Left lung (tissue), 10 donors: ENCODE measurements around the gene KCTD5. TPM values are rescaled to one million over a fixed set of nuclear protein-coding genes. Genes with fewer than 3 reads are reported as not detected.
"Not testable (repeated sequence)": the region's sequence is repeated elsewhere in the genome, so short reads cannot be mapped to it uniquely, and the experiment has no call there.

Source experiments
- ATAC-seq: fragments of 200-7000 bp; cut with Tn5 transposase; one replicate; pipeline ENCODE4 v1.9.1; 2020; ENCODE audit warnings: moderate library complexity
- DNase-seq, 4 donors: peaks; one replicate each; pipeline ENCODE4 v3.0.0-alpha.2; 2013 to 2020
- H3K27ac ChIP-seq, 2 donors: fragments of 200-600 bp; sonication (generic) in 1 of 2; one replicate each; pipeline versions ENCODE4 v1.5.0 to v1.8.0; 2020 to 2021
- H3K27me3 ChIP-seq, 2 donors: fragments of 200-600 bp; sonication (generic) in 1 of 2; one replicate each; pipeline versions ENCODE4 v1.5.0 to v1.8.0; 2020 to 2021
- H3K36me3 ChIP-seq, 2 donors: fragments of 200-600 bp; sonication (generic) in 1 of 2; one replicate each; pipeline versions ENCODE4 v1.5.0 to v1.8.0; 2020 to 2021
- H3K4me1 ChIP-seq, 2 donors: fragments of 200-600 bp; one replicate each; pipeline ENCODE4 v1.8.0; 2021
- H3K4me3 ChIP-seq, 2 donors: fragments of 200-600 bp; sonication (generic) in 1 of 2; one replicate each; pipeline versions ENCODE4 v1.5.0 to v1.8.0; 2020 to 2021; ENCODE audit warnings: mild to moderate bottlenecking in 1 of 2
- H3K9me3 ChIP-seq, 2 donors: fragments of 200-600 bp; sonication (generic) in 1 of 2; one replicate each; pipeline versions ENCODE4 v1.5.0 to v1.8.0; 2020 to 2021
- intact Hi-C, 2 donors: fragments of 100-400 bp; cut with DNase I; formaldehyde crosslinking; loops; one replicate each; pipeline versions ENCODE4 v1.11.2 to v1.14.2; 2022
- polyA plus RNA-seq, 6 donors: library from polyadenylated mRNA; unstranded; fragments of 120-200 nt; gene quantifications; one replicate each; pipeline ENCODE4 v1.2.1, GENCODE V29; 2013; ENCODE audit not compliant: insufficient read length in 6 of 6
- total RNA-seq, 2 donors: library from RNA; stranded (reverse); fragmentation: NEBNext Ultra II Directional; extraction: Animal tissue kit (Norgen Biotek cat#: 25700); gene quantifications; one replicate each; pipeline ENCODE4 v1.2.1, GENCODE V29; 2021
- TF ChIP-seq, protein P1 (sequence below), 2 donors: fragments of 200-600 bp; sonication (generic) in 1 of 2; IDR thresholded peaks; one replicate each; pipeline versions ENCODE4 v1.5.0 to v1.8.0; 2021; ENCODE audit warnings: antibody characterized with exemption in 2 of 2
- donor health status: DM: no; HTN: yes; CAD: no.
- donor health status: DM: no; HTN: no; CAD: no.

KCTD5 gene
- total and polyA plus RNA-seq, 8 donors, result 18.4 to 28.3 (median 21.4) TPM

DNA sequence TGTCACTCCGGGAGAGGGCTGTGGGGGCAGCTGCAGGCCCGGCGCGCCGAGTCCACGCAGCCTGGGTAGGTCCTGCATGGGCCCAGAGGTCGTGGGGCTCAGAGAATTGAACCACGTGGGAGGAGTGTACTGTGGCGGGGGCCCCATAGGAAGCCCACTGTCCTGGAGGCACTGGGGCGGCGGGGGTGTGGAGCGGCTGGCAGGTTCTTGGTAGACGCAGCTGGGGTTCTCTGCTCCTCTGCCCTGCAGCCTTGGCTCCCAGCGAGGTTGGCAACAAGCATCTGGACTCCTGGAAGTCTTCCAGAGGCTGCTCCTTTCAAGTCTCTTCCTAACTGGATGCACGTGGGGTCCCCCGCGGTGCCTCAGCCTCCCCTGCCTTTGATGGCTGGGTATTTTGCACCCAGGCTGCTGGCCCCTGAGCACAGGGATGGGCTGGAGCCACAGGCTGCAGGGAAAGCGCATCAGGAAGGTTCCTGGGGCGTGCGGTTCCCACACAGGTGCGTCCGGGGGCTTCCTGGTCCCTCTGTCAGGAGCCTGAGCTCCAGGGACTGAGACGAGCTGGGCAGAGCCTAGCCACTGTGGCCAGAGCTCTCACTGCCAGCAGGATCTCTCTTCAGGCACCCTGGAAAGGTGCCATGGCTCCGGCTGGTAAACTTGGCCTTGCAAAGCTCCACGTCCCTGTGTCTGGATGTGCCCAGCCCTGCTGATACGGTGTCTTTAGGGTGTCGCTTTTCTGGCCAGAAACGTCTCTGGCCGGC is 9.3 kb downstream of the KCTD5 start:
- intact Hi-C loops, result no loop called here
- H3K27ac ChIP-seq, result no peak overlapping the region
- DNase-seq, result peak in 2 of 4 donors; percentile 10 to 59
- H3K36me3 ChIP-seq, result peaks cover 0 to 30% of the 10 kb centered on the region in 2 donors
- peaks cover 7 to 43% of the 10 kb centered on the region in 2 donors for H3K4me1 ChIP-seq
- H3K4me3 ChIP-seq, result no peak overlapping the region
- no peak for ATAC-seq
- TF ChIP-seq, protein P1, sequence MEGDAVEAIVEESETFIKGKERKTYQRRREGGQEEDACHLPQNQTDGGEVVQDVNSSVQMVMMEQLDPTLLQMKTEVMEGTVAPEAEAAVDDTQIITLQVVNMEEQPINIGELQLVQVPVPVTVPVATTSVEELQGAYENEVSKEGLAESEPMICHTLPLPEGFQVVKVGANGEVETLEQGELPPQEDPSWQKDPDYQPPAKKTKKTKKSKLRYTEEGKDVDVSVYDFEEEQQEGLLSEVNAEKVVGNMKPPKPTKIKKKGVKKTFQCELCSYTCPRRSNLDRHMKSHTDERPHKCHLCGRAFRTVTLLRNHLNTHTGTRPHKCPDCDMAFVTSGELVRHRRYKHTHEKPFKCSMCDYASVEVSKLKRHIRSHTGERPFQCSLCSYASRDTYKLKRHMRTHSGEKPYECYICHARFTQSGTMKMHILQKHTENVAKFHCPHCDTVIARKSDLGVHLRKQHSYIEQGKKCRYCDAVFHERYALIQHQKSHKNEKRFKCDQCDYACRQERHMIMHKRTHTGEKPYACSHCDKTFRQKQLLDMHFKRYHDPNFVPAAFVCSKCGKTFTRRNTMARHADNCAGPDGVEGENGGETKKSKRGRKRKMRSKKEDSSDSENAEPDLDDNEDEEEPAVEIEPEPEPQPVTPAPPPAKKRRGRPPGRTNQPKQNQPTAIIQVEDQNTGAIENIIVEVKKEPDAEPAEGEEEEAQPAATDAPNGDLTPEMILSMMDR (IDR thresholded peaks at IDR 0.05), result no peak
- no peaks in the 10 kb centered on the region for H3K27me3 ChIP-seq
- no peaks in the 10 kb centered on the region for H3K9me3 ChIP-seq

DNA sequence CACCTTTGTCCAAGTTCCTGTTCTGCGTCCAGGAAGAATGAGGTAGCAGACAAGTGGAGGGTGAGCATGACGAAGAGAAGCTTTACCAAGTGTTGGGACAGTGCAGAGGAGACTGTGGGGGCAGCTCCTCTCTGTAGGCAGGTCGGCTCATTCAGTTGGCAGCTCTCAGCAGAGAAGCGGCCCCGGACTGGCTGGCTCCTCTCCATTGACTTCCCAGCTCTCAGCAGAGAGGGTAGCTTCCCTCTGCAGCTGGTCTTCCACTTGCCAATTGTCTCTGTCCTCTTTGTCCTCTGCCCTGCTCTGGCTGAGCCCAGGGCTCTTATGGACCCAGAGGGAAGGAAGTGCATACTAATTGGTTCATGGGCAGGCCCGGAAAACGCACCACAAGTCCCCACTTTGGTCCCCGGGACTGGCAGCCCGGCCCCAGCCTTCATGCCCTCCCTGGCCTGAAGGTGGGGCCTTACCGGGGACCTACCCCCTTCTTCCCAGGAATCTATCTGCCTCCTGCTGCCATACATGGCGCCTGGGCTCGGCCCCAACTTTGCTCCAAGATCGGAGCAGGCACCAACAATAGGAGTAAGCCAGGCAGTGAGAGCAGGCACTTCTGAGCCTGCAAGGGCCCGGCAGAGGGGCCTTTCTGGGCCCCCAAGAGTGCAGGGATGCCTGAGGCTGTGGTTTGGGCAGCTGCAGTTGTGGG is 10.1 kb downstream of the KCTD5 start:
- Histone ChIP-seq H3K36me3 (peaks cover 0 to 37% of the 10 kb centered on the region in 2 donors), H3K4me1 (peaks cover 7 to 36% of the 10 kb centered on the region in 2 donors), H3K9me3 (no peaks in the 10 kb centered on the region), H3K27me3 (no peaks in the 10 kb centered on the region), H3K27ac (no peak overlapping the region), H3K4me3 (no peak overlapping the region)
- ATAC-seq, result no peak
- intact Hi-C loops, result no loop called here
- TF ChIP-seq, protein P1 (IDR thresholded peaks at IDR 0.05), result no peak
- peak in 2 of 4 donors; percentile 13 to 47 for DNase-seq

DNA sequence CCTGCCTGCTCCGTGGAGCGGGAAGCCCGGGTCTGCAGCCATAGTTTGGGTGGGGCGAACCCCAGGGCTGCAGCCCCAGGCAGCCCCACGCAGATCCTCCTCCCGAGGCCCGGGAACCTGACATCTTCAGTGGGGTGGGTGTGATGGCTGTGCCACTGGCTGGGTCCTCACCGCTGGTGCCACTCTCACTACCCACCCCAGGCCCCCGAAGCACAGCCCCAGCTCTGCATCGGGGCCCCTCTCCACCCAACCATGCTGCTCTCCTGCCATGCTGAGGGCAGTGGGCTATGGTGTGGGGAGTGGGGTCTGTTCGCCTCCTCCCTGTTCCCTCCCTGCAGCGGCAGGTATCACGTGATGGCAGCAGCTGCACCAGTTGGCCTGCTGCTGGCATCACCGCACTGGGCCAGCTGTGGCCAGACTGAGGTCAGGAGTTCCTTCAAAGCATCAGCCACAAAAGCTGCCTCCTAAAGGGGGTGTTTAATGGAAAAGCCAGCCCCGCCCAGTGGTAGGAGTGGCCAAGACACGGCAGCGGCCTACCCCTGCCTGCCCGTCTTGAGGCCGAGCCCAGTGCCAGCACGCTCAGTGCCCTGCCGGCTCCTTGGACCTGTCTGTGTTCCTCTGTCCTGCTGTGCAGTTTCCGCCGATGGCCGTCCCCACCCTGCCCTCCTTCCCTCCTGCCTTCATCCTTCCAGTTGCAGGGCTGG is 10.8 kb downstream of the KCTD5 start:
- peak in 1 of 4 donors; percentile 69 for DNase-seq
- Histone ChIP-seq H3K4me3 (no peak overlapping the region), H3K9me3 (no peaks in the 10 kb centered on the region), H3K36me3 (peaks cover 0 to 44% of the 10 kb centered on the region in 2 donors), H3K4me1 (peaks cover 7 to 29% of the 10 kb centered on the region in 2 donors), H3K27me3 (no peaks in the 10 kb centered on the region), H3K27ac (no peak overlapping the region)
- intact Hi-C loops, result no loop called here
- ATAC-seq, result no peak
- TF ChIP-seq, protein P1 (IDR thresholded peaks at IDR 0.05), result no peak

DNA sequence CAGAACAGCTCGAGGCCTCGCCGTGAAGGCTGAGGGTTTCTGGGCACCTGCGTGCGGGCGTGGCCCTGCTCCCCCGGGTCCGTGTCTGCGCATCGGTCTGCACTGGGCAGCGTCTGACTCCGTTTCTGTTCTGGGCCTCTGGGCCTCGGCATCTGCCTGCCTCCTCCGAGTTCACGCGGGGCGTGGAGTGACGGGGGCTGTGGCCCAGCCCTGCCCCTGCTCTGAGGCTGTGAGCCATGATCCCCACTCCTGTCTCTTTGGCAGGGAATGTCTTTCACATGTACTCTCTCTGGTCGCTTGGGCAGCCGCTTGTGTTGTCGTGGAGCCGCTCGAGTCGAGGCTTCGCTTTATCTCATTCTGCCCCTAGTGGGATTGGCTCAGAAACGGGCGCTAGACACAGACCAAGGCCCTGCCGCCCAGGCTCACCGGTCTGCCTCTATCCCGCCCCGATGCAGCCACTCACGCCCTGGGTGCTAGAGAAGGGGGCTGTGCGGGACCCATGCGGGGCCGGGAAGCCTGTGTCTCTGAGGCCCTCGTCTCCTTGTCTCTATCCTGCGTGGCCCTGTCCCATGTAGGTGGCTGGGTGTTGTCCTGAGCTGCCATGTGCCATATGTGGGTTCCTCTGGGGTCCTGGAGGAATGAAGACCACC is 14.4 kb downstream of the KCTD5 start:
- Histone ChIP-seq H3K36me3 (peaks cover 0 to 65% of the 10 kb centered on the region in 2 donors), H3K4me1 (peaks cover 6 to 11% of the 10 kb centered on the region in 2 donors)
- ATAC-seq, H3K9me3 ChIP-seq, H3K27ac ChIP-seq, intact Hi-C loops, H3K4me3 ChIP-seq, H3K27me3 ChIP-seq: not testable (repeated sequence)
- peak in 1 of 4 donors; percentile 62 for DNase-seq

DNA sequence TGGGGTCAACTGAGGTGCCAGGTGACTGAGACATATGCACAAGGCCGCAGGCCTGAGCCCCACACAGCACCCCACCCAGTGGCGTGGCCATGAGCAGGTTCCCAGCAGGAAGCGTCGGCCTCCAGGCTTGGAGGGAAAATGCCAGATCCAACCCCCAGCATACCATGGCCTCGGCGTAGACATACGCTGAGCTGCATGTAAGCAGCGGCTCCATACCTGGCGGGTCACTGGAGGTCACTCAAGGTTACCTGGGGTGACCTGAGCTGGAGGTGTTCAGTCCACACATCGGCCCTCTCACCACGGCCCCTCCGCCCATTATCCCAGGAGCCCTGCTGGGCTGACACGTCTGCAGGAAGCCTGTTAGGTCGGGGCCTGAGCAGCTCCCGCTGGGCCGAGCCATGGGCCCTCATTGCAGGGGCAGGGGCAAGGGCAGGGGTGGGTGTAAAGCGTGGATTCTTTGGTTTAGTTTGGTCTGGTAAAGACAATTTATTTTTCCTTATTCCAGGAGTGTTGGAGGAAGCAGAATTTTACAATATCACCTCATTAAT is 15.2 kb downstream of the KCTD5 start:
- Histone ChIP-seq H3K27ac (no peak overlapping the region), H3K9me3 (no peaks in the 10 kb centered on the region), H3K4me3 (no peak overlapping the region), H3K4me1 (peaks cover 1 to 6% of the 10 kb centered on the region in 2 donors), H3K36me3 (peaks cover 0 to 65% of the 10 kb centered on the region in 2 donors), H3K27me3 (no peaks in the 10 kb centered on the region)
- DNase-seq, result peak in 1 of 4 donors; percentile 75
- TF ChIP-seq, protein P1 (IDR thresholded peaks at IDR 0.05), result no peak
- no peak for ATAC-seq
- intact Hi-C loops, result no loop called here
